CD4-positive, alpha-beta T cell treated with Interleukin-4 for 1 hour (primary cell): ENCODE data around the gene SLC11A1.
A peak's percentile ranks its signal among the peaks of the same experiment; 100 is the strongest.

Source experiments
- DNase-seq, 2 donors: peaks; one replicate each; pipeline ENCODE4 v3.0.0-alpha.2; 2020 to 2022

Gene SLC11A1

GRCh38 chr2:218381916-218382366, at the start of gene SLC11A1:
Gene SLC11A1 (plus strand): TSS chr2:218382273. CDS start chr2:218382369, 96 bp downstream.
- DNase-seq = peak in 1 of 2 donors; percentile 78

GRCh38 chr2:218332288-218332687, 49.8 kb upstream of the SLC11A1 start:
- no peak for DNase-seq

DNA sequence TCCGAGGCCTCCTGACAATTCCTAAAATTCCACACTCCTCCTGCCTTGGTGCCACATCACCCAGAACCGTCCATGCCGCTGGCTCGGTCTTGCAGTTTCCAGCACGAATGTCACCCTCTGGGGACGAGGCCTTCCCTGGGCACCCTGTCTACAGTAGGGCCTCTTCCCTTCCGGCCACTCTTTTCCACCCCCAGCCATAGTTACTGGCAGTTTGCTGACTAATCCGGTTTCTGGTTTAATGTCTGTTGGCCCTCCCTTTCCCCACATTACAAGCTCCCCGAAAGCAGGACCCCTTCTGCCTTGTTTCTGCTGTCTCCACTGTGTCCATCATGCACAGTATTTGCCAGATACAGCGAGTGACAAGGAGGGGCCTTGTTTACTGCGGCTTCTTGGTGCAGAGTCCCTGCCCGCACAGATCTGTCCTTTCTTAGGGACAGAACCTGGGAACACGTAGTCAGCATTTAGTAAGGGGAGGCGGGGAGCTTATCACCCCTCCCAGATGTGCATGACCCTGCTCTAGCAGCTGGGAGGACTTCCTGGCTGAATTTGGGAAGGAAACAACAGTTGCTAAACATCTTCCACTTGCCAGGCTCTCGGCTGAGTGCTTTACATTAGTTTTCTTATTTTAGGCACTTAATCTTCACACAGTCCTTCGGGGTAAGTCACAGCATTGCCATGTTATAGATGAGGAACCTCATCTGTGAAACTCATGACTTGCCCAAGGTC, 49.0 kb upstream of the SLC11A1 start:
- peak in 1 of 2 donors; percentile 37 for DNase-seq

DNA sequence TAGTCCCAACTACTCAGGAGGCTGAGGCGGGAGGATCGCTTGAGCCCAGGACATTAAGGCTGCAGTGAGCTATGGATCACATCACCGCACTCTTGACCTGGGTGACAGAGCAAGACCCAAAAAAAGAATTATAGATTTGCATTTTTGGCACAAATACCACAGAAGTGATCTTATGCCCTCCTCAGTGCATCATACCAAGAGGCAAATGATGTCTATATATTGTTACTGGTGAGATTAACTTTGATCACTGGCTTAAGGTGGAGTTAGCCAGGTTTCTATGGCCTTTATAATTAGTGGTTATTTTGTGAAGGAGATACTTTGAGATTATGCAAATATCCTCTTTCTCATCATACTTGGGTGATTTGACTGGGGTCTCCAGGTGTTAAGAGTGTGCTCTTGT, 47.5 kb upstream of the SLC11A1 start:
- DNase-seq = no peak

DNA sequence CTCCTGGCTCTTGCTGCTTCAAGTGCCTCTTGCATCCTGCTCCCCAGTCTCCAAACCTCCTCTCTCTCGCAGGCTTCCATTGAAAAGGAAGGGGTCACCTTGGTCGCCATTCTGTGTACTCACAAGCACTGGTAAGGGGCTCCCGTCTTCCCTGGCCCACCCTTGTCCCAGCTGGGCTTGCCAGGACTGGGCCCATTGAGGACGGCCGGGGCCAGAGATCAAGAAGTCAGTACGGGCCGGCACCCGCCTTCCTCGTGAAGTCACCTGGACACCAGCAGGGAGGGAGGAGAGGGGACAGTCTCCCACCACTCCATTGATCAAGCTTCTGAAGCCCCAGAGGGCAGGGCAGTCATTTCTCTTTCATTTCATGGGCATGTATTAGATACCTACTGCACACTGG, 41.4 kb upstream of the SLC11A1 start:
- DNase-seq = no peak

GRCh38 chr2:218341381-218341780, 40.7 kb upstream of the SLC11A1 start:
- no peak for DNase-seq

DNA sequence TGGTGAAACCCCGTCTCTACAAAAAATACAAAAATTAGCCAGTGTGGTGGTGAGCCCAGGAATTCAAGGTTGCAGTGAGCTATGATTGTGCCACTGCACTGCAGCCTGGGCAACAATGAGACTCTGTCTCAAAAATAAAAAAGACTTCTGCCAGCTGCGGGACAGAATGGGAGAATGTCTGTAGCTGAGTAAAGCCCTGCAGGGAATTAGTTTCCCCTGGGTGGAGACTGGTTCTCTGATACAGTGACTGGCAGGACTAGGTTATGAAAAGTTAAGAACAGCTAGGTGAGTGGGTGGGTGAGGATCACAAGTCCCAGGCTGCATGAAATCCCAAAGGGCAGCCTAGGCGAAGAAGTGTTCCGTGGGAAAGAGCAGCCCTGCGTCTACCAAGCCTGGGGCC, 39.2 kb upstream of the SLC11A1 start:
- DNase-seq = no peak

DNA sequence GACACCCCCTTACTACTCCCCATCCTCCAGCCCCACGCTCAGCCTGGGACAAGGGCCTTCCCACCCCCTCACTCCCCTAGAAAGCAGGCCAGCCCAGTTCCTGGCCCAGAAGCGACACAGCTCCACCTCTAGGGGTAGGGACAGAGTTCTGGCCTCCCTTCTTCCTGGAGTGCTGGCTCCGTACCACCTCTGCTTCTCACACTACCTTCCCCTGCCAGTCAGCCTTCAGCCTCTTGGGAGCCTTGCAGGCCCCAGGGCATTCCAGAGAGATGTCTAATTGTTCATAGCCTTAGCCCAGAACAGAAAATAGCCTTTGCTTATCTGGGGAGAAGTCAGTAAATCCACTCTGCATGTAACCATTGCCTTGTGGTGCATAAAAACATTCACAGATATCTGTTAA, 38.5 kb upstream of the SLC11A1 start:
- DNase-seq = no peak

- DNase-seq = no peak
Observed at GRCh38 chr2:218344090-218344754, 37.9 kb upstream of the SLC11A1 start.

DNA sequence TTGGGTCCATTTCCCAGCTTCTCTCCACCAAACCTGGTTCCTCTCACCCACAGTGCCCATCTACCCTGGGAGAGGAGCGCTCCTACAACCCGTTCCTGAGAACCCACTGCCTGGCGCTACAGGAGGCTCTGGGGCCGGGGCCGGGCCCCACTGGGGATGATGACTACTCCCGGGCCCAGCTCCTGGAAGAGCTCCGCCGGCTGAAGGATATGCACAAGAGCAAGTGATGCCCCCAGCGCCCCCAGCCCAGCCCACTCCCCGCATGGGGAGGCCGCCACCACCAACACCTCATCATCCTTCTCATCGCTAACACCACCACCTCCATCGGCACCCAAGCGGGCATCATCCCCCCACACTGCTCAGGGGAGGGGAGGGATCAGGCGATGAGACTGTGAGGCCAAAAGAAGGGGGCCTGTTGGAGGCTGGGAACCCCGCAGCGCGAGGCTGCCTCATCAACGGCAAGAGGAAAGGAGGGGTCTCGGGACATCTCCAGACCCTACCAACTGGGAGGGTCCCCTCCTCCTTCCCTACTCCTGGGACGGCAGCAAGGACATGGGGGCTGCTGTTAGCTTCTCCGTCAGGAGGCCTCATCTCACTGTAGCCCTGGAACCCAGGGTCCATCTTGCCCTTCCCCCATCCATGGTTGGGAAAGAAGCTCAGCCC, 37.2 kb upstream of the SLC11A1 start:
- no peak for DNase-seq

- DNase-seq = no peak
Observed at GRCh38 chr2:218345491-218346236, 36.4 kb upstream of the SLC11A1 start.

- DNase-seq = no peak
Observed at GRCh38 chr2:218347172-218347571, 34.9 kb upstream of the SLC11A1 start.

- no peak for DNase-seq
Observed at GRCh38 chr2:218354045-218354444, 28.0 kb upstream of the SLC11A1 start.

GRCh38 chr2:218354850-218355443, 27.1 kb upstream of the SLC11A1 start:
- DNase-seq = no peak

GRCh38 chr2:218357236-218358177, 24.6 kb upstream of the SLC11A1 start:
- DNase-seq = no peak

- DNase-seq = peak in 1 of 2 donors; percentile 61
Observed at GRCh38 chr2:218360453-218360852, 21.6 kb upstream of the SLC11A1 start.

- DNase-seq = no peak
Observed at GRCh38 chr2:218362606-218363005, 19.5 kb upstream of the SLC11A1 start.

DNA sequence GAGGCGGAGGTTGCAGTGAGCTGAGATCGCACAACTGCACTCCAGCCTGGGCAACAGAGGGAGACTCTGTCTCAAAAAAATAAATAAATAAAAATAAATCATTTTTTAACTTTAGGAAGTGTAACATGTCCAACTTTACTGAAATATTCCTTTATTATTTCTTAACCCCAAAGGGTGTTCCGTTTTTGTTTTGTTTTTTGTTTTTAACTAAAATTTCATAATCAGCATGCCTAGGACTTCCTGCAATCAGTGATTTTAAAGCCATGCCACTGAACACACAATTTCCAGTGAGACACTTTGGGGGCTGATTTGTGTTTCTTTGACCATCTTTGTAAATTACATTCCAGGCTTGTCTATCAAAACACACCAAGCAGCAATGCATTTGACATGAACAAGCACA, 18.3 kb upstream of the SLC11A1 start:
- no peak for DNase-seq

DNA sequence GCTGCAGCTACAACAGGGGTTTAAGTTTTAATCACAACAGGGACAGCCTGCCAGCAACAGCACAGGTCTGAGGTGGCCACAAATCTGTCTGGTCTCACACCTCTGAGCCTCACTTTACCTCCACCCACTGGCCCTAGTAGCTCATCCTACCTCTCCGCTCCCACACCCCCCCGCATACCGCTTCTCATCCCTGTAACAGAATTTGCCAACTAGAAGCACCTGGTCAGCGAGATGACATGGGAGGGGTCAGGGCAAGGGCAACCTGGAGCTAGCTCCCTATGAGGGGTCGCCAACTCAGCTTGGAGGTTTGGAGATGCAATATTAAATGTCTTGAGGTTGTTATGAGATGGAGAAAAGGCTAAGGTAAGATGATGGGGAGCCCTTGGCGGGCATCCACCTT, 17.9 kb upstream of the SLC11A1 start:
- no peak for DNase-seq

GRCh38 chr2:218366621-218367414, 15.3 kb upstream of the SLC11A1 start:
- no peak for DNase-seq
